HG03066 (cell line): ENCODE results near the gene RNF20.
"Not testable (repeated sequence)": the region's sequence is repeated elsewhere in the genome, so short reads cannot be mapped to it uniquely, and the experiment has no call there.

Source experiments
- ATAC-seq: cut with Tn5 transposase; IDR thresholded peaks from one replicate; pipeline ENCODE4 v1.9.1; 2021; ENCODE audit warnings: low read depth; ENCODE audit not compliant: unreplicated experiment

Gene RNF20

DNA sequence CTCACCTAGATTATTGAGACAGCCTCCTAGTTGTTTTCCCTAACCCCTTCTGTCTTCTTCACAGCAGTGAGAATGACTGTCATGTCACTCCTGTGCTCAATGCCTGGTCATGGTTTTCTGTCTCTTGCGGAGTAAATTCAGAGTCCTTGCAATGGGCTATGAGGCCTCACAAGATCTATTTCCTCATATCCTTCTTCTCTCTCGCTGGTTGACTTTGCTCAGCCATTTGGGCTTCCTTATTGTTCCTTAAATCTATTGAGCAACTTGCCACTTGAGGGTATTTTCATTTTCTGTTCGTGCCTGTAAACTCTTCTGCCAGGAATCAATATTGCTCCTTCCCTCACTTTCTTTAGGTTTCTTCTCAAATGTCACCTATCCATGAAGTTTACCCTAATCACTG is 52.1 kb downstream of the RNF20 start:
- ATAC-seq, result no peak

DNA sequence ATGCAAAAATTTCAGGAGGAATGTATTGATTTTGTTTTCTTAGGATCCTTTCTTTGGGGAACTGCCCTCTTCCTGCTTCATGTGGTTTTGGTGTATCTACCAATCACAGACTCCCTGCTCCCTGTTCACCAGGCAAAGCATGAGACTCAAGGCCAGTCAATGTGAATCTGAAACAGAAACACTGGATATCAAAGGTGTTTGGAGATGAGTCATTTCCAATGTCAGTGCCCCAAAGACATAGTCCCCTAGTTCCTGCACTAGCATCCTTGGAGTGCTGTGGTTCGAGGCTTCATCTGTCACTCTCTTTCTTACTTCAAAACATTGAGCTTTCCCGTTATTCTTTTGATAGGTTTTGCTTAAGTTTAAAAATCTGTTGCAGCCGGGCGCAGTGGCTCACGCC is 53.0 kb downstream of the RNF20 start:
- no peak for ATAC-seq

DNA sequence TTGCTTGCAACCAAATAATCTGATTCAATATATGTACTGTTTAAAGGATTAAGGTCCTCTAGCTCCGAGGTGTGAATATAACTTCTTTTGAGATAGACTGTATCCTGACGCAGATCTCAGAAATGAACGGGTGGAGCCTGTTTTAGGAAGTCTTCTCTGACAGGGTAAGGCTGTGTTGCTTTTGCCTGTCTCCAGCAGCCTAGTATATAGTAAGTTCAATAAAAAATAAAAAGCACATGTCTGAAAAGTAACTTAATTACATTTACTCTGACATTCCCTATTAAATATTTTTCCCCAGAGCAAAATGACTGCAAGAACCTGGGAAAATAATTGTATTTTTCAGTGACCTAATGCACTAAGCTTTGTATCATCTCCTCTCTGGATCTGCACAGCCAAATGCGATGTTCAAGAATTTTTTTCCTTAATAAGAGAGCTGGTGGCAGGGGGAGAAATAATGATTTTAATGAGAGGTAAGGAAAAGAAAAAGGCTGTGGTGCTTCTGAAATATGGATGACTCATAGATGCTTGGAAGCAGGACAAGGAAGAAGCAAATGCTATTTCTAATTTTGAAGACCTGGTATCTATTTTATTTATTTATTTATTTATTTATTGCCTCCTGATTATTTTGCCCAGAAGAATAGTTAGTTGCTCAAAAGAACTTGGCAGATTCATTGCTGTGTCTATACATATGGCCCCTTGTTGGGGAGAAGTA is 53.8 kb downstream of the RNF20 start:
- no peak for ATAC-seq

DNA sequence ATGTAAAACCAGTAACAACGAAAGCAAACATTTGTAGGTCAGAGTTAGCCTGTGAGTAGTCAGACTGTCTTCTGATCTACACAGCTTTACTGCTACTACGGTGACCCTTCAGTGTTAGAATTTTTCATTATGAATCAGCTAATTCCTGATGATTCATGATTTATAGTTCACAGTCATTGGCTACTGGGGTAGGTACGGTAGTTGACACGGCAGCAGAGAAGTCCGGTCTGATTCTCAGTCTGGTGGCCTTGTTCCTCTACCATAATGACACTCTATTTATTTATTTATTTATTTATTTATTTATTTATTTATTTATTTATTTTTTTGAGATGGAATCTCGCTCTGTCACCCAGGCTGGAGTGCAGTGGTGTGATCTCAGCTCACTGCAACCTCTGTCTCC is 56.4 kb downstream of the RNF20 start:
- ATAC-seq, result not testable (repeated sequence)

DNA sequence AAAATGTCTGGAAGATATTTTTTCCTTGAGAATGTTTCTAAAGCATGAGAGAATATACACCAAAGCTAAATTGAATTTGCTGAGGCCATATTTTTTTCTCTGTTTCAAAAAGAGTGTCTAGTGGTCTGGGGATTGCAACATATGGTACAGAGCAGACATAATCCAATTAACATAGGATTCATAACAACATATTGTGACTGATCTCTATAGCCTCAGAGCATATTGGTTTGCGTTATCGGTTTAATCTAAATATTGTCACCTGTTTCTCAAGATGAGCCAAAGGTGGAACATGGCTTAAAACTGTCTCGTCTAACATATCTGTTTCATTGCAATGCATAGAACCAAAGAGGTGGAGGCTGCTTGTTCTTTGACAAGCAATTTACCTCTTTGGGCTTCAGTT is 57.2 kb downstream of the RNF20 start:
- no peak for ATAC-seq

DNA sequence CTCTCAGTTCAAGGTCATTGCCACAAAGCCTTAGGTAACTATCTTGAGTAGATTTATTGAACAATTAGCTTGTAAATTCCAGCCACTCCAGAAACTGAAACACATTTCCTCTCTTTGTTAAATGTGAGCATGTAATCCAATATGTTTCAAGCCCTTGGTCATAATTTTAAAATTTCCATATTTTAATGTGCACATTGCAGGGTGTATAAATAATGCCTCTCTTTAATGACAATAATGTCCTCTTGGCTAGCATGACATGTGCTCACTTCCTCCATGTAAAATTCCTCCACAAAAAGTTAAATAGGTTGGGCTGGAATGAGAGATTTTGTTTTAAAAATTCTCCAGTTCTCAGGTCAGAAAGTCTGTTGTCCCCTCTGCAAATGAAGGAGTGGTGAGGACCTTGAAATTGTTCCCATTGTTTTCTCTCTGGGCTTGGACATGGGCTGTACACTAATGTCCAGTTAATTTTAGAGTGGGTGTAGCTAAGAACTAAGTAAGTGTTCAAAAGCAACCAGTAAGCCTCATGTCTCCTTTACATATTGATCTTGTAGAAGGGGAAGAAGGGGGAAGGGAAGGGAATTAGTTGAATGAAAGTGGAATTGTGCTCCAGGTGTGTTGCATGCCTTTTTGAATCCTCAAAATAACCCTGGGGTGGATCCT is 58.3 kb downstream of the RNF20 start:
- no peak for ATAC-seq

DNA sequence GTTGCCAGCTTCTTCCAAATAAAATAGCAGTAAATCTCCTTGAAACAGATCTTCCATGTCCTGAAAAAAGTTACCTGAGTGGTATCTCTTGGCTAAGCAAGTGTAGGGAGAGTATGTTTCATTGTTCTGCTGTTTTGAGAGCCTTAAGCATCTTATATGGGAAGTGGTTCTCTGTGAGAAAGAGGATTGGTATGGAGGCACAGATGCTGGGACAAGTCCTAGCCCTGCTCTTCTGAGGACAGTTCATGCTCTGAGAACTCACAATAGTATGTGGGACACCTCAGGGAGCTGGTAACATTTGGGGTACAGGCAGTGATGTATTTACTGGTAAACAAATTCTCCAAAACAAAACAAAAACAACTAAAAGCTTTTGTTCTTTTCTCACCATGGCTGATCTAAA is 59.1 kb downstream of the RNF20 start:
- no peak for ATAC-seq

DNA sequence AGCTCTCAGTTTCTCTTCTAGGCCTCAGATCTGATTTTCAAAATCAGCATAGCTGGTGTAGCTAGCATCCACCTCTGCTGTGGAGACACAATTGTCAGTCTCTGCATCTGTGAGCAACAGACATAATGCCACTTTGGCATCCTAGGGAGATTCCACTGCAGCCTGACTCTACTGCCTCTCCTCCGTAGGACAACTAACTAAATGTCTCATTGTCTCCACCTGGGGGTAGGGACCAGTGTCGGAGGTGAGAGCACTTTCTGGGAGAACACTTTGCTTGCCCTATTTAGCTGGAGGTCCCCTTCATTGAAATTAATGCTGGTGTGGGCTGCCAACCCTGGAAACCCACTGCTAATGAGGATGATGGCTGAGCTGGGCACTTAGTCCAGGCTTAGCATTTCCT is 59.7 kb downstream of the RNF20 start:
- no peak for ATAC-seq

DNA sequence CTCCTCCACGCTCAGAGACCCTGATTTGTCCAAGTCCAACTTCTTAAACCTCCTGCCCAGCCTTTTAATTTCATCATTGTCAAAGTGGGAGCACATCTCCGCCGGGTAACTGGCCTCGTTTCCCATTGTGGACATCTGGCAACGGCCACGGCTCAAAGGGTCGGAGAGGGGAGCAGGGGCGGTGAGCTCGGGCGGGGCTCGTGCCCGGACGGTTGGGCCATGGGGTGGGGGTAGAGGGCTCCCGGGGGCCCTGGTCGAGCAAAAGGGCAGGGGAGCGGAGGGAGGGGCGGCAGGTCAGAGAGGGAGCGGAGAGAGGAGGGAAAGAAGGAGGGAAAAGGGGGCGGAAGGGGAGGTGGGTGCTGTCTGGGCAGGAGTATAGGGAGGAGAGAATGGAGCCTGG is 61.1 kb downstream of the RNF20 start, which contains the start of gene PPP3R2:
TSS of gene PPP3R2 (minus strand) at position 174 of the 400 bp plus-strand sequence. CDS start at position 126, 48 bp downstream.
- ATAC-seq, result no peak

DNA sequence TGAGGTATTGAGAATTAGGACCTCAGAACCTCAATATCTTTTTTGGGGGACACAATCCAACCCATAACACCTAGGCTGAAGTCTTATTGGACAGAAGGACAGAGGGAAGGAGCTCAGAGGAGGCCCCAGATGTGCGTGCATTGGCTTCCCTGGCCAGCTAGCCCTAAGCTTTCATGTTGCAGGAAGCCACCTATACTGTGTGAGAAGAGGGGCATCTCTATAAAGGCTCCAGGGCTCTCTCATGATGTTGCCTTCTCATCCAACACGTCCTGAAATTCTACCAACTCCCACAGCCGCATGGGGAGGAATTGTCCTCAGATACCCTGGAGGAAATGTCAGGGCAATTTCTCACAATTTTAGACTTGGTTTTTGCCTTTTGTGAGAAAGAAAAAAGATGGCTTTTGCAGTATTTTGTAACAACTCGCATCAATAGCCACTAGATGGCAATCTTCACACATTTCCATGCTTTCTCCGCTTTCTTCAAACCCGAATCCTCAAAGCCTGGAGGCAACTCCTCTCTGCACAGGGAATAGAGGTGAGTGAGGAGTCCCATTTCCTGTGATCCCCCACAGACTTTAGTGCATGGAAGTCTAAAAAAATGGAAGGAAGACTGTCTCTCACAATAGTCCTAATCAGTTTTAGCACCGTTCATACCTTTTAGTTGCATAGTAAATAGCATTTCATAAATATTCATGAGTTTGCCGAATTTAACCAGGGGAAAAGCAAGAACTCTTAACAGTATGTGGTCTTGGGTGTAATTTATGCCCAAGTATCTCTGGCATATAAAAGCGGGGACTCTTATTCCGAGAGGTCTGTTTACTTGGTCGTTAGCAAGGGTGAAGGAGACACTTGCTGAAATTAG is 68.5 kb downstream of the RNF20 start:
- ATAC-seq, result peak; percentile 59

DNA sequence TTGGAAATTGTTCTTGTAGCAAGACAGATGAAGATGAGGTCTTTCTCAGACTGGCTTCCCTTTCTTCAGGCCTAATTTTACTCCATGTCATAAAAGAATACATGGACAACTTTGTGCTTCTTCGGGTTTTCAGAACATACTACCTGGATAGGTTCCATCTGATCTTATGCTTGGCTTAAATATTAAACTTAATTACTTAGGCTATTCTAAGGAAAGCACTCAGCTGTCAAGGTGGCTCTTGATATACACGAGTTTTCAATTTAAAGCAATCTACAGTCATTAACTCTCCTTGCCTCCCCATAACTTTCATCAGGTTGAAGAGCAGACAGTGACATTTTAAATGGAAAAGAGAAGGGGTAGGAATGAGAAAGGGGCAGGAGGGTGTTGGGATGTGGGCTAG is 70.6 kb downstream of the RNF20 start:
- no peak for ATAC-seq

DNA sequence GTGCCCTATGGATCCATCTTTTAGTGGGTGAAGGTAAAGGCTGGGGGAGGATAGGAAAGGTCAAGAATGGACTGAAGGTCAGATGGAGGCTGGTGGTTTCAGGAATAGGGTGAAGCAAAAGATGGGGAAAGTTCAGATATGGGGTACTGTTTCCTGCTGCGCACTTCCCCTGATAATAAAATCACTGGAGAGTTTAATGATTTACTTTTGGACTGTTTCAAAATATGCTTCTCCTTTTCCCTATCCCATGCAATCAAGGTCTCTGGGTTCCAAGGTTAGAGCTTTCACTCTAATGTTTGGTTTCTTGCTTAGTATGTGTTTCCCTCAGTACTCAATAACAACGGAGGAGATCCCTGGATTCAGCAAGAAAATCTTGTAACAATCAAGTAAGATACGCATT is 71.9 kb downstream of the RNF20 start:
- ATAC-seq, result no peak
